ENCODE results near the gene KNOP1.

The KNOP1 gene, protein sequence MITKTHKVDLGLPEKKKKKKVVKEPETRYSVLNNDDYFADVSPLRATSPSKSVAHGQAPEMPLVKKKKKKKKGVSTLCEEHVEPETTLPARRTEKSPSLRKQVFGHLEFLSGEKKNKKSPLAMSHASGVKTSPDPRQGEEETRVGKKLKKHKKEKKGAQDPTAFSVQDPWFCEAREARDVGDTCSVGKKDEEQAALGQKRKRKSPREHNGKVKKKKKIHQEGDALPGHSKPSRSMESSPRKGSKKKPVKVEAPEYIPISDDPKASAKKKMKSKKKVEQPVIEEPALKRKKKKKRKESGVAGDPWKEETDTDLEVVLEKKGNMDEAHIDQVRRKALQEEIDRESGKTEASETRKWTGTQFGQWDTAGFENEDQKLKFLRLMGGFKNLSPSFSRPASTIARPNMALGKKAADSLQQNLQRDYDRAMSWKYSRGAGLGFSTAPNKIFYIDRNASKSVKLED

GRCh38 chr16:19717741-19718623 lies at the start of gene KNOP1, which contains the start of gene IQCK:
Gene KNOP1, minus strand, starts transcription at chr16:19718227. Its CDS starts 3,192 bp downstream, at chr16:19715035.
Gene IQCK, plus strand, starts transcription at chr16:19718271. Its CDS starts 36 bp downstream, at chr16:19718307.
- Histone ChIP-seq H3K9me3 (ENCODE audit: control insufficient read depth, insufficient read depth, low read depth, low read length) (no peaks in the 10 kb centered on the region), H3K27ac (ENCODE audit: low read depth, low read length) (peak within 1 kb of the TSS; percentile 89), H3K4me3 (ENCODE audit: low read depth, low read length) (peak within 1 kb of the TSS; percentile 93), H3K4me1 (ENCODE audit: control insufficient read depth, insufficient read depth, low read length) (peaks cover 12% of the 10 kb centered on the region), H3K27me3 (ENCODE audit: control insufficient read depth, insufficient read depth, low read length) (no peaks in the 10 kb centered on the region), H3K36me3 (ENCODE audit: control insufficient read depth, insufficient read depth, low read length) (peaks cover 28% of the 10 kb centered on the region), H3K9ac (ENCODE audit: low read length) (peak within 1 kb of the TSS; percentile 88)

DNA sequence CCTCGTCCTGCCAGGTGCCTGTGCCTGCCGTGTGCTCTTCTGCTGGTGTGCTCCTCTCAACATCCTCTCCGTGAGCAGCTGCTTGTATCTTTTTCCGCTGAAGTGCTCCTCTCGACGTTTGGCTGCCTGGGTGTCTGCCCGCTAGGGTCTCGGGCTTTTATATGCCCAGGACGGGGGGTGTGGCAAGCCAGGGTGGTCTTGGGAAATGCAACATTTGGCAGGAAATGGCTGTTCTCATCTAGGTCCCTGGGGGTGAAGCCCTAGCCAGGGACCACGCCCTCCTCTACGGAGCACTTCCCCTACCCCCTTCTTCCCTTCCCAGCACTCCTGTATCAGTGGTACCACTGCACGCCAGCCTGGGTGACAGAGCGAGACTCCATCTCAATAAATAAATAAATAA lies 49.5 kb upstream of the KNOP1 start:
- no peak overlapping the region for H3K4me3 ChIP-seq (ENCODE audit: low read depth, low read length)
- H3K27ac ChIP-seq (ENCODE audit: low read depth, low read length) = no peak overlapping the region
- H3K27me3 ChIP-seq (ENCODE audit: control insufficient read depth, insufficient read depth, low read length) = no peaks in the 10 kb centered on the region
- 0 out of 2 replicates have a peak, but pooled peaks cover 3% of the 10 kb centered on the region for H3K36me3 ChIP-seq (ENCODE audit: control insufficient read depth, insufficient read depth, low read length)
- H3K9ac ChIP-seq (ENCODE audit: low read length) = no peak overlapping the region
- peaks cover 7% of the 10 kb centered on the region; the same call in 1 of the 2 replicates for H3K4me1 ChIP-seq (ENCODE audit: control insufficient read depth, insufficient read depth, low read length)
- H3K9me3 ChIP-seq (ENCODE audit: control insufficient read depth, insufficient read depth, low read depth, low read length) = peaks cover 19% of the 10 kb centered on the region

GRCh38 chr16:19766988-19767387 lies 49.0 kb upstream of the KNOP1 start:
- peaks cover 19% of the 10 kb centered on the region for H3K9me3 ChIP-seq (ENCODE audit: control insufficient read depth, insufficient read depth, low read depth, low read length)
- H3K27ac ChIP-seq (ENCODE audit: low read depth, low read length) = no peak overlapping the region
- H3K4me3 ChIP-seq (ENCODE audit: low read depth, low read length) = no peak overlapping the region
- H3K36me3 ChIP-seq (ENCODE audit: control insufficient read depth, insufficient read depth, low read length) = 0 out of 2 replicates have a peak, but pooled peaks cover 3% of the 10 kb centered on the region
- H3K9ac ChIP-seq (ENCODE audit: low read length) = no peak overlapping the region
- H3K27me3 ChIP-seq (ENCODE audit: control insufficient read depth, insufficient read depth, low read length) = no peaks in the 10 kb centered on the region
- peaks cover 7% of the 10 kb centered on the region; the same call in 1 of the 2 replicates for H3K4me1 ChIP-seq (ENCODE audit: control insufficient read depth, insufficient read depth, low read length)

DNA sequence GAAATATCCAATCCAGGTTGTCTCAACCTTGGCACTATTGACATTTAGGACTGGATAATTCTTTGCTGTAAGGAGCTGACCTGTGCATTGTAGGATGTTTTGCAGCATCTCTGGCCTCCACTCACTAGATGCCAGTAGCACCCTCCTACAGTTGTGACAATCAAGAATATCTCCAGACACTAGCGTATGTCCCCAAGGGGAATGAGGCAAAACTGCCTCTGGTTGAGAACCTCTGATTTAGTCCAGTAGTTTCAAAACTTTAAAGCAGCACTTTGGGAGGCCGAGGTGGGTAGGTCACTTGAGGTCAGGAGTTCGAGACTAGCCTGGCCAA lies 48.5 kb upstream of the KNOP1 start:
- peaks cover 19% of the 10 kb centered on the region for H3K9me3 ChIP-seq (ENCODE audit: control insufficient read depth, insufficient read depth, low read depth, low read length)
- H3K27ac ChIP-seq (ENCODE audit: low read depth, low read length) = no peak overlapping the region
- no peak overlapping the region for H3K9ac ChIP-seq (ENCODE audit: low read length)
- H3K27me3 ChIP-seq (ENCODE audit: control insufficient read depth, insufficient read depth, low read length) = no peaks in the 10 kb centered on the region
- H3K36me3 ChIP-seq (ENCODE audit: control insufficient read depth, insufficient read depth, low read length) = 0 out of 2 replicates have a peak, but pooled peaks cover 3% of the 10 kb centered on the region
- no peak overlapping the region for H3K4me3 ChIP-seq (ENCODE audit: low read depth, low read length)
- H3K4me1 ChIP-seq (ENCODE audit: control insufficient read depth, insufficient read depth, low read length) = peaks cover 7% of the 10 kb centered on the region; the same call in 1 of the 2 replicates

DNA sequence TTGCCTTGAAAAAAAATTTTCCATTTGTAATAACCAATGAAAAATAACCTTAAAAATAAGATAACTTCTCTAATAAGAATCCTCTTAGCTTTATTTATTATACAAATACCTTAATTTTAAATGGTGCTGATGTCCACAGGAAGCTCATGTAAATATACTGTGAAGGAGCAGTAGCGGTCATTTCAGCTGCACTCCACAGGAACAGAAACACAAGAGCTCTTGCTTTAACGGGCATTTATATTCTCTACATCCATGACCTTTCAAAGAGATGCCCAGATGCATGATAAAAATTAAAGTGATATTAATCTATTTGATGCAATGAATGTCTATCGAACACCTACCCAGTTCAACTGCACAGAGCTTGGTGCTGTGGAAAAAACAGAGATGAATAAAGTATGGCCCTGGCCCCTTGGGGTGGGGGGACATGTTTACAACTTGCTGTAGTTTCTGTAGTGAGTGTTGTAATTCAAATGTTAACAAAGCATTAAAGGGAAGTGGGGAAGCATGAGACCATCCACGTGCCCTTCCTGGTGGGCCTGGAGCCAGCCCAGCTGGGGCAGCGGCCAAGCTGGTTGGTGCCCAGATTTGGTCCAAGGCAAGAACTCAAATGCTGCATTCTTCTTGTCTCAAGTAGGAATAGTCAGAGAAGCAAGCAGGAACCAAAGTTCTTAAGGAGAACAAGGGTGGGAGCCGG lies 48.0 kb upstream of the KNOP1 start:
- Histone ChIP-seq H3K9ac (ENCODE audit: low read length) (no peak overlapping the region), H3K36me3 (ENCODE audit: control insufficient read depth, insufficient read depth, low read length) (0 out of 2 replicates have a peak, but pooled peaks cover 3% of the 10 kb centered on the region), H3K27me3 (ENCODE audit: control insufficient read depth, insufficient read depth, low read length) (no peaks in the 10 kb centered on the region), H3K4me3 (ENCODE audit: low read depth, low read length) (no peak overlapping the region), H3K27ac (ENCODE audit: low read depth, low read length) (no peak overlapping the region), H3K9me3 (ENCODE audit: control insufficient read depth, insufficient read depth, low read depth, low read length) (peaks cover 19% of the 10 kb centered on the region), H3K4me1 (ENCODE audit: control insufficient read depth, insufficient read depth, low read length) (peaks cover 7% of the 10 kb centered on the region; the same call in 1 of the 2 replicates)

GRCh38 chr16:19760356-19761060 lies 42.5 kb upstream of the KNOP1 start:
- H3K4me3 ChIP-seq (ENCODE audit: low read depth, low read length) = no peak overlapping the region
- no peaks in the 10 kb centered on the region for H3K9me3 ChIP-seq (ENCODE audit: control insufficient read depth, insufficient read depth, low read depth, low read length)
- no peaks in the 10 kb centered on the region for H3K36me3 ChIP-seq (ENCODE audit: control insufficient read depth, insufficient read depth, low read length)
- H3K9ac ChIP-seq (ENCODE audit: low read length) = no peak overlapping the region
- no peaks in the 10 kb centered on the region for H3K4me1 ChIP-seq (ENCODE audit: control insufficient read depth, insufficient read depth, low read length)
- H3K27ac ChIP-seq (ENCODE audit: low read depth, low read length) = no peak overlapping the region
- no peaks in the 10 kb centered on the region for H3K27me3 ChIP-seq (ENCODE audit: control insufficient read depth, insufficient read depth, low read length)

DNA sequence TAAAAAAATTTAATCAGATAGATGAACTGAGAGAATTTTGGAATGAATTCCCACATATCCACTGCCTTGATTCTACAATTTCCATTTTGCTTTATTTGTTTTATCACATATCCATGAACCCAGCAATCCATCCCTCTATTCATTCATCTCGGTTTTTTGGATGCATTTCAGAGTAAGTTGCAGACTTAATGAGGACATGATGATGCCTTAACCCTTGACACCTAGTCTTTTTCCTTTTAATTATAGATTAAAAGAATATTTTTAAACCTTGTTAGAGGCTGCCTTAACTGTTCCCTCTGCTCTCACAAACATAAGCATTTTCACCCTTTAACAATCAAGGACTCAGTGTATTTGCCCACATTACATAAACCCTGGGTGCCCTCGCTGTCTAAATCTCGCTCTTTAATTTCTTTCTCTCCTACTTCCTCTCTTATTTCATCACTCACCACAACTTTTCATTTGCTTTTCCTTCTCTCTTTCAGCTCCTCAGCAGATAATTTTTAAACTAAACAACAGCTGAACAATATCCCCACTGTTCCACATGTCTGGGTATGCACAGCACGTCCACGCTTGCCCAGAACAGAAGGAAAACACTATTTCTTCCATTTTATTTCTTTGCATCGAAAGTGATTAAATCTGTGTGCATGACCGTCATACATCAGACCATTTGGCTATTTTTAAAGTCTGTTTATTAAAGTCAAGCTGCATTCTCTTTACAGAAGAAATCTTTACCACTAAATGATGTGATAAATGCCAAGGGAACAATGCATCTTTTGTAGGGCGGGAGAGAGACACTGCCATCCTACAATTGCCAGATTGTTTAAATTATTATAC lies 40.0 kb upstream of the KNOP1 start:
- H3K4me3 ChIP-seq (ENCODE audit: low read depth, low read length) = no peak overlapping the region
- H3K9me3 ChIP-seq (ENCODE audit: control insufficient read depth, insufficient read depth, low read depth, low read length) = no peaks in the 10 kb centered on the region
- no peak overlapping the region for H3K9ac ChIP-seq (ENCODE audit: low read length)
- H3K36me3 ChIP-seq (ENCODE audit: control insufficient read depth, insufficient read depth, low read length) = no peaks in the 10 kb centered on the region
- H3K4me1 ChIP-seq (ENCODE audit: control insufficient read depth, insufficient read depth, low read length) = no peaks in the 10 kb centered on the region
- H3K27me3 ChIP-seq (ENCODE audit: control insufficient read depth, insufficient read depth, low read length) = no peaks in the 10 kb centered on the region
- no peak overlapping the region for H3K27ac ChIP-seq (ENCODE audit: low read depth, low read length)

DNA sequence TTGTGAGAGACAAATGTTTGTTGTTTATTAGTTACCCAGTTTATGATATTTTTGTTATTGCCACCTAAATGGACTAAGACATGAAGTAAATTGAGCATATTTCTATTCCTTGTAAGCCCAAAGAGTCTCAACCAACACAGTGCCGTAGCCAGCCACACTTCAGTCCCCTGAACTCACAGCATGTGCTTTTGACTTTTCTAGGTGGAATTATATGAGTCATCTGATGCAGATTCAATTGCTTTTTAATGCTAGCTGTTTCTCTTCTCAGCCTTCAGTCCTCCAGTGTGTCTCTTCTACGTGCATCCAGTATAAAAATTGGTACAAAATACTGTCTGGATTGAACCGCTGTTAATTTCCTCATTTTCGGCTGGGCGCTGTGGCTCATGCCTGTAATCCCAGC lies 39.0 kb upstream of the KNOP1 start:
- no peaks in the 10 kb centered on the region for H3K27me3 ChIP-seq (ENCODE audit: control insufficient read depth, insufficient read depth, low read length)
- no peaks in the 10 kb centered on the region for H3K36me3 ChIP-seq (ENCODE audit: control insufficient read depth, insufficient read depth, low read length)
- no peak overlapping the region for H3K4me3 ChIP-seq (ENCODE audit: low read depth, low read length)
- no peaks in the 10 kb centered on the region for H3K9me3 ChIP-seq (ENCODE audit: control insufficient read depth, insufficient read depth, low read depth, low read length)
- no peaks in the 10 kb centered on the region for H3K4me1 ChIP-seq (ENCODE audit: control insufficient read depth, insufficient read depth, low read length)
- H3K27ac ChIP-seq (ENCODE audit: low read depth, low read length) = no peak overlapping the region
- no peak overlapping the region for H3K9ac ChIP-seq (ENCODE audit: low read length)

GRCh38 chr16:19755268-19755667 lies 37.2 kb upstream of the KNOP1 start:
- H3K27me3 ChIP-seq (ENCODE audit: control insufficient read depth, insufficient read depth, low read length) = no peaks in the 10 kb centered on the region
- H3K9me3 ChIP-seq (ENCODE audit: control insufficient read depth, insufficient read depth, low read depth, low read length) = no peaks in the 10 kb centered on the region
- H3K4me1 ChIP-seq (ENCODE audit: control insufficient read depth, insufficient read depth, low read length) = no peaks in the 10 kb centered on the region
- H3K27ac ChIP-seq (ENCODE audit: low read depth, low read length) = no peak overlapping the region
- no peak overlapping the region for H3K4me3 ChIP-seq (ENCODE audit: low read depth, low read length)
- H3K36me3 ChIP-seq (ENCODE audit: control insufficient read depth, insufficient read depth, low read length) = no peaks in the 10 kb centered on the region
- no peak overlapping the region for H3K9ac ChIP-seq (ENCODE audit: low read length)
